ENCODE measurements around the gene SAP25. TPM values are rescaled to one million over a fixed set of nuclear protein-coding genes. Genes with fewer than 3 reads are reported as not detected.

The SAP25 gene
- total RNA-seq, 1 donor from 2014 or later, result 20.9 TPM

- intact Hi-C loops (cut with micrococcal nuclease), result no loop called here
Observed at GRCh38 chr7:100598425-100598824, 24.7 kb upstream of the SAP25 start.

GRCh38 chr7:100595188-100595587 is 21.5 kb upstream of the SAP25 start:
- intact Hi-C loops (cut with micrococcal nuclease), result no loop called here

GRCh38 chr7:100591596-100591995 is 17.9 kb upstream of the SAP25 start:
- intact Hi-C loops (cut with micrococcal nuclease), result no loop called here

GRCh38 chr7:100590077-100590737 is 16.5 kb upstream of the SAP25 start:
- intact Hi-C loops (cut with micrococcal nuclease), result no loop called here

GRCh38 chr7:100589341-100589947 is 15.7 kb upstream of the SAP25 start:
- intact Hi-C loops (cut with micrococcal nuclease), result loop anchor here (10.0 kb wide), 1 partner anchor 315 kb away; no protein-coding TSS in a partner anchor

- intact Hi-C loops (cut with micrococcal nuclease), result loop anchor here (10.0 kb wide), 1 partner anchor 314 kb away; no protein-coding TSS in a partner anchor
Observed at GRCh38 chr7:100588438-100588837, 14.7 kb upstream of the SAP25 start.

GRCh38 chr7:100586266-100587025 is 12.7 kb upstream of the SAP25 start, which contains the start of gene FBXO24:
TSS of gene FBXO24 (plus strand) at chr7:100586328. CDS start at chr7:100586626, 298 bp downstream.
- intact Hi-C loops (cut with micrococcal nuclease), result loop anchor here (1.0 to 10.0 kb wide), 16 partner anchors 18 to 485 kb away; partner anchors contain the start of genes AP4M1, CNPY4, GNB2 and MCM7

GRCh38 chr7:100585511-100586265 is 12.0 kb upstream of the SAP25 start, which contains the start of gene LRCH4:
TSS of gene LRCH4 (minus strand) at chr7:100586129. CDS start at chr7:100586100, 29 bp downstream.
- intact Hi-C loops (cut with micrococcal nuclease), result loop anchor here (1.0 to 10.0 kb wide), 17 partner anchors 19 to 484 kb away; partner anchors contain the start of genes AP4M1, CNPY4, GNB2 and MCM7

GRCh38 chr7:100584683-100585510 is 11.2 kb upstream of the SAP25 start:
- intact Hi-C loops (cut with micrococcal nuclease), result loop anchor here (1.0 to 10.0 kb wide), 2 partner anchors 304 to 310 kb away; partner anchors contain the start of gene UFSP1

- intact Hi-C loops (cut with micrococcal nuclease), result loop anchor here (10.0 kb wide), 1 partner anchor 309 kb away; no protein-coding TSS in a partner anchor
Observed at GRCh38 chr7:100584054-100584682, 10.5 kb upstream of the SAP25 start.

GRCh38 chr7:100583132-100584053 is 9.7 kb upstream of the SAP25 start:
- intact Hi-C loops (cut with micrococcal nuclease), result loop anchor here (1.0 to 10.0 kb wide), 2 partner anchors 13 to 309 kb away; no protein-coding TSS in a partner anchor

GRCh38 chr7:100582650-100583049 is 8.9 kb upstream of the SAP25 start:
- intact Hi-C loops (cut with micrococcal nuclease), result loop anchor here (1.0 to 10.0 kb wide), 2 partner anchors 12 to 308 kb away; no protein-coding TSS in a partner anchor

- intact Hi-C loops (cut with micrococcal nuclease), result loop anchor here (10.0 kb wide), 1 partner anchor 307 kb away; no protein-coding TSS in a partner anchor
Observed at GRCh38 chr7:100582041-100582579, 8.4 kb upstream of the SAP25 start.

- intact Hi-C loops (cut with micrococcal nuclease), result loop anchor here (10.0 kb wide), 1 partner anchor 306 kb away; no protein-coding TSS in a partner anchor
Observed at GRCh38 chr7:100580466-100581283, 7.0 kb upstream of the SAP25 start.

- intact Hi-C loops (cut with micrococcal nuclease), result no loop called here
Observed at GRCh38 chr7:100578246-100579183, 4.8 kb upstream of the SAP25 start.

- intact Hi-C loops (cut with micrococcal nuclease), result no loop called here
Observed at GRCh38 chr7:100577507-100577906, 3.8 kb upstream of the SAP25 start.
